ENCODE measurements around the gene TCEA3.

DNA sequence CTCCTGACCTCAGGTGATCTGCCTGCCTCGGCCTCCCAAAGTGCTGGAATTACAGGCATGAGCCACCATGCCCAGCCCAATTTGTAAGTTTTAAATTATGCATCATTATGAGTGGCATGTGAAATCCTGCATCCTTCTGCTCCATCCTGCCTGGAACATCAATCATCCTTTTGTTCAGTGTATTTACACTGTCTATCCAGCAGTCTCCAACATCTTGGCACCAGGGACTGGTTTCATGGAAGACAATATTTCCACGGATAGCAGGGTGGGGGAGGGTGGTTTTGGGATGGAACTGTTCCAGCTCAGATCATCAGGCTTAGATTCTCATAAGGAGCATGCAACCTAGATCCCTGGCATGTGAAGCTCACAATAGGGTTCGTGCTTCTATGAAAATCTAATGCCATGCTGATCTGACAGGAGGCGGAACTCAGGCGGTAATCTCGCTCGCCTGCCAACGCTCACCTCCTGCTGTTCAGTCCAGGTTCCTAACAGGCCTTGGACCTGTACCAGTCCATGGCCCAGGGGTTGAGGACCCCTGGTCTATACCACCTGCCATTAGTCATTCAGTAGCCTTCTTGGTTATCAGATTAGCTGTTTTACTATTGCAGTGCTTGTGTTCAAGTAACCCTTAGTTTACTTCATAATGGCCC, 22.2 kb upstream of the TCEA3 start:
- TF ChIP-seq NFRKB (IDR thresholded peaks at IDR 0.05) (no peak), FOXK2 (IDR thresholded peaks at IDR 0.05) (no peak), L3MBTL2 (conservative IDR thresholded peaks at IDR 0.05) (no peak), BHLHE40 (IDR thresholded peaks at IDR 0.05; ENCODE audit: borderline replicate concordance) (no peak), FOXM1 (IDR thresholded peaks at IDR 0.05; ENCODE audit: borderline replicate concordance) (no peak), ELF4 (IDR thresholded peaks at IDR 0.05) (no peak)
